GM23338 (cell line): ENCODE measurements around the gene CD44. TPM values are rescaled to one million over a fixed set of nuclear protein-coding genes. Genes with fewer than 3 reads are reported as not detected.

ENCODE experiments used
- ATAC-seq: fragments of 200-7000 bp; cut with Tn5 transposase; 3 replicates; pipeline ENCODE4 v1.9.1; 2020
- DNase-seq: peaks from one replicate; pipeline ENCODE4 v3.0.0-alpha.2; 2015; ENCODE audit warnings: low spot score
- H2AFZ ChIP-seq: fragments of 200-600 bp; sonication (generic); 2 replicates; pipeline ENCODE4 v1.8.0; 2016; ENCODE audit warnings: antibody characterized with exemption, mild to moderate bottlenecking, moderate library complexity
- H3F3A ChIP-seq: fragments of 200-600 bp; sonication (generic); replicated peaks from 2 replicates; pipeline ENCODE4 v1.8.0; 2017; ENCODE audit warnings: antibody characterized with exemption, mixed run types, low read depth
- H3K27ac ChIP-seq: fragments of 200-600 bp; sonication (generic); 2 replicates; pipeline ENCODE4 v1.6.1; 2016; ENCODE audit warnings: low read depth
- H3K27me3 ChIP-seq: fragments of 200-600 bp; sonication (generic); 2 replicates; pipeline ENCODE4 v1.8.0; 2016; ENCODE audit warnings: mild to moderate bottlenecking, mixed run types, moderate library complexity; ENCODE audit not compliant: insufficient read depth
- H3K36me3 ChIP-seq: fragments of 200-600 bp; sonication (generic); 2 replicates; pipeline ENCODE4 v1.8.0; 2016; ENCODE audit warnings: mild to moderate bottlenecking; ENCODE audit not compliant: insufficient read depth
- H3K4me1 ChIP-seq: fragments of 200-600 bp; sonication (generic); 2 replicates; pipeline ENCODE4 v1.8.0; 2016; ENCODE audit warnings: mild to moderate bottlenecking, moderate library complexity; ENCODE audit not compliant: insufficient read depth
- H3K4me2 ChIP-seq: fragments of 200-600 bp; sonication (generic); 2 replicates; pipeline ENCODE4 v1.7.1; 2017; ENCODE audit warnings: mixed run types
- H3K4me3 ChIP-seq: fragments of 200-600 bp; sonication (generic); 2 replicates; pipeline ENCODE4 v1.6.1; 2016; ENCODE audit warnings: mixed run types
- H3K79me2 ChIP-seq: fragments of 200-600 bp; sonication (generic); replicated peaks from 2 replicates; pipeline ENCODE4 v1.8.0; 2017; ENCODE audit warnings: mild to moderate bottlenecking; ENCODE audit not compliant: insufficient read depth
- H3K9me2 ChIP-seq: fragments of 200-600 bp; sonication (generic); 2 replicates; pipeline ENCODE4 v1.8.0; 2017; ENCODE audit not compliant: insufficient read depth
- H4K20me1 ChIP-seq: fragments of 200-600 bp; sonication (generic); replicated peaks from 2 replicates; pipeline ENCODE4 v1.8.0; 2017; ENCODE audit warnings: mild to moderate bottlenecking; ENCODE audit not compliant: insufficient read depth
- H3K27ac Mint-ChIP-seq: 2 replicates; pipeline ENCODE4 v1.8.0; 2020; ENCODE audit warnings: inconsistent platforms, mild to moderate bottlenecking, moderate library complexity, mixed read lengths
- H3K27me3 Mint-ChIP-seq: 3 replicates; pipeline ENCODE4 v1.8.0; 2022; ENCODE audit warnings: low read depth, mild to moderate bottlenecking, moderate library complexity, mixed read lengths, inconsistent platforms; ENCODE audit not compliant: insufficient read depth, poor library complexity
- H3K36me3 Mint-ChIP-seq: 3 replicates; pipeline ENCODE4 v1.8.0; 2021; ENCODE audit warnings: low read depth, mild to moderate bottlenecking, inconsistent platforms, moderate library complexity, mixed read lengths
- H3K4me1 Mint-ChIP-seq: 3 replicates; pipeline ENCODE4 v1.8.0; 2020; ENCODE audit warnings: mild to moderate bottlenecking, inconsistent platforms, mixed read lengths
- H3K4me3 Mint-ChIP-seq: 3 replicates; pipeline ENCODE4 v1.8.0; 2021; ENCODE audit warnings: moderate library complexity, mild to moderate bottlenecking, inconsistent platforms, mixed read lengths
- H3K9me3 Mint-ChIP-seq: 3 replicates; pipeline ENCODE4 v1.8.0; 2020; ENCODE audit warnings: moderate library complexity, mild to moderate bottlenecking, inconsistent platforms, mixed read lengths
- CREB1 ChIP-seq: fragments of 250-450 bp; sonication (Bioruptor Pico); IDR thresholded peaks from 2 replicates; pipeline ENCODE4 v1.5.0; 2020; ENCODE audit warnings: low read depth, mild to moderate bottlenecking, moderate library complexity
- EZH2 ChIP-seq: fragments of 200-600 bp; sonication (generic); IDR thresholded peaks from one replicate; pipeline ENCODE4 v1.8.0; 2017; ENCODE audit warnings: antibody characterized with exemption, mild to moderate bottlenecking, low read depth; ENCODE audit not compliant: unreplicated experiment
- EZH2phosphoT487 ChIP-seq: fragments of 200-600 bp; sonication (generic); IDR thresholded peaks from one replicate; pipeline ENCODE4 v1.8.1; 2018; ENCODE audit warnings: antibody characterized with exemption; ENCODE audit not compliant: unreplicated experiment
- JUNB ChIP-seq: IDR thresholded peaks from one replicate; pipeline ENCODE4 v1.6.1; 2016; ENCODE audit warnings: antibody characterized with exemption; ENCODE audit not compliant: unreplicated experiment
- NANOG ChIP-seq: IDR thresholded peaks from 2 replicates; pipeline ENCODE4 v1.6.1; 2016; ENCODE audit warnings: antibody characterized with exemption, borderline replicate concordance
- POLR2AphosphoS5 ChIP-seq: IDR thresholded peaks from 2 replicates; pipeline ENCODE4 v1.6.1; 2016; ENCODE audit warnings: antibody characterized with exemption, low read depth
- STAT1 ChIP-seq: IDR thresholded peaks from one replicate; pipeline ENCODE4 v1.6.1; 2016; ENCODE audit warnings: antibody characterized with exemption; ENCODE audit not compliant: unreplicated experiment
- ZNF114 ChIP-seq: fragments of 250-450 bp; sonication (Bioruptor Pico); IDR thresholded peaks from 2 replicates; pipeline ENCODE4 v1.5.0; 2020; ENCODE audit warnings: mild to moderate bottlenecking, moderate library complexity
- ZNF331 ChIP-seq: fragments of 250-450 bp; sonication (Bioruptor Pico); IDR thresholded peaks from 2 replicates; pipeline ENCODE4 v1.5.0; 2020; ENCODE audit warnings: low read depth, mild to moderate bottlenecking, moderate library complexity
- ZNF462 ChIP-seq: fragments of 250-450 bp; sonication (Bioruptor Pico); IDR thresholded peaks from 2 replicates; pipeline ENCODE4 v1.5.0; 2020; ENCODE audit warnings: mild to moderate bottlenecking, moderate library complexity
- polyA plus RNA-seq: library from polyadenylated mRNA; unstranded; fragments of >200 nt; fragmentation: Nextera tagmentation; extraction: Ambion mirVana; gene quantifications from 2 replicates; pipeline ENCODE4 v1.2.1, GENCODE V29; 2016
- total RNA-seq: library from RNA; depleted of rRNA; stranded (reverse); fragments of >200 nt; shearing (Covaris generic); gene quantifications from 2 replicates; pipeline ENCODE4 v1.2.3, GENCODE V29; 2014
- TF ChIP-seq, protein P1 (sequence below): IDR thresholded peaks from one replicate; pipeline ENCODE4 v1.6.1; 2018; ENCODE audit warnings: antibody characterized with exemption; ENCODE audit not compliant: unreplicated experiment
- TF ChIP-seq, protein P2 (sequence below), 2 experiments: fragments of 200-600 bp in 1 of 2; sonication (generic) in 1 of 2; conservative IDR thresholded peaks; 2 replicates each; pipeline versions ENCODE4 v1.5.1 to v1.6.1; 2016 to 2017; ENCODE audit warnings: antibody characterized with exemption in 2 of 2, low read depth in 2 of 2, mild to moderate bottlenecking in 2 of 2, moderate library complexity in 1 of 2
- TF ChIP-seq, protein P3 (sequence below): IDR thresholded peaks from 2 replicates; pipeline ENCODE4 v1.6.1; 2016; ENCODE audit warnings: antibody characterized with exemption

Gene CD44
- total and polyA plus RNA-seq, 2 experiments from 2014 or later, result 4.0 to 10.1 TPM

- H3K9me2 ChIP-seq, result peaks cover 7% of the 10 kb centered on the region; the same call in 1 of the 2 replicates
- H3K4me2 ChIP-seq, result no peak overlapping the region
- H3K27me3 ChIP-seq, result no peaks in the 10 kb centered on the region
- Mint-ChIP-seq H3K27me3 (peaks cover 5% of the 10 kb centered on the region), H3K4me1 (peaks cover 8% of the 10 kb centered on the region; the same call in 2 of the 3 replicates), H3K4me3 (no peak overlapping the region), H3K9me3 (no peaks in the 10 kb centered on the region), H3K27ac (no peak overlapping the region), H3K36me3 (no peaks in the 10 kb centered on the region)
- H3K79me2 ChIP-seq, result no peaks in the 10 kb centered on the region
- no peak overlapping the region for H2AFZ ChIP-seq
- H3F3A ChIP-seq, result no peaks in the 10 kb centered on the region
- no peaks in the 10 kb centered on the region for H4K20me1 ChIP-seq
- no peaks in the 10 kb centered on the region for H3K36me3 ChIP-seq
- no peak overlapping the region for H3K4me3 ChIP-seq
- TF ChIP-seq NANOG (no peak), ZNF462 (CRISPR knock-in tag) (no peak), JUNB (no peak), STAT1 (no peak), ZNF331 (CRISPR knock-in tag) (no peak), EZH2phosphoT487 (no peak), EZH2 (no peak), ZNF114 (no peak), CREB1 (CRISPR knock-in tag) (no peak), POLR2AphosphoS5 (no peak)
- TF ChIP-seq, protein P1, sequence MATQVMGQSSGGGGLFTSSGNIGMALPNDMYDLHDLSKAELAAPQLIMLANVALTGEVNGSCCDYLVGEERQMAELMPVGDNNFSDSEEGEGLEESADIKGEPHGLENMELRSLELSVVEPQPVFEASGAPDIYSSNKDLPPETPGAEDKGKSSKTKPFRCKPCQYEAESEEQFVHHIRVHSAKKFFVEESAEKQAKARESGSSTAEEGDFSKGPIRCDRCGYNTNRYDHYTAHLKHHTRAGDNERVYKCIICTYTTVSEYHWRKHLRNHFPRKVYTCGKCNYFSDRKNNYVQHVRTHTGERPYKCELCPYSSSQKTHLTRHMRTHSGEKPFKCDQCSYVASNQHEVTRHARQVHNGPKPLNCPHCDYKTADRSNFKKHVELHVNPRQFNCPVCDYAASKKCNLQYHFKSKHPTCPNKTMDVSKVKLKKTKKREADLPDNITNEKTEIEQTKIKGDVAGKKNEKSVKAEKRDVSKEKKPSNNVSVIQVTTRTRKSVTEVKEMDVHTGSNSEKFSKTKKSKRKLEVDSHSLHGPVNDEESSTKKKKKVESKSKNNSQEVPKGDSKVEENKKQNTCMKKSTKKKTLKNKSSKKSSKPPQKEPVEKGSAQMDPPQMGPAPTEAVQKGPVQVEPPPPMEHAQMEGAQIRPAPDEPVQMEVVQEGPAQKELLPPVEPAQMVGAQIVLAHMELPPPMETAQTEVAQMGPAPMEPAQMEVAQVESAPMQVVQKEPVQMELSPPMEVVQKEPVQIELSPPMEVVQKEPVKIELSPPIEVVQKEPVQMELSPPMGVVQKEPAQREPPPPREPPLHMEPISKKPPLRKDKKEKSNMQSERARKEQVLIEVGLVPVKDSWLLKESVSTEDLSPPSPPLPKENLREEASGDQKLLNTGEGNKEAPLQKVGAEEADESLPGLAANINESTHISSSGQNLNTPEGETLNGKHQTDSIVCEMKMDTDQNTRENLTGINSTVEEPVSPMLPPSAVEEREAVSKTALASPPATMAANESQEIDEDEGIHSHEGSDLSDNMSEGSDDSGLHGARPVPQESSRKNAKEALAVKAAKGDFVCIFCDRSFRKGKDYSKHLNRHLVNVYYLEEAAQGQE, result no peak
- TF ChIP-seq, protein P2, sequence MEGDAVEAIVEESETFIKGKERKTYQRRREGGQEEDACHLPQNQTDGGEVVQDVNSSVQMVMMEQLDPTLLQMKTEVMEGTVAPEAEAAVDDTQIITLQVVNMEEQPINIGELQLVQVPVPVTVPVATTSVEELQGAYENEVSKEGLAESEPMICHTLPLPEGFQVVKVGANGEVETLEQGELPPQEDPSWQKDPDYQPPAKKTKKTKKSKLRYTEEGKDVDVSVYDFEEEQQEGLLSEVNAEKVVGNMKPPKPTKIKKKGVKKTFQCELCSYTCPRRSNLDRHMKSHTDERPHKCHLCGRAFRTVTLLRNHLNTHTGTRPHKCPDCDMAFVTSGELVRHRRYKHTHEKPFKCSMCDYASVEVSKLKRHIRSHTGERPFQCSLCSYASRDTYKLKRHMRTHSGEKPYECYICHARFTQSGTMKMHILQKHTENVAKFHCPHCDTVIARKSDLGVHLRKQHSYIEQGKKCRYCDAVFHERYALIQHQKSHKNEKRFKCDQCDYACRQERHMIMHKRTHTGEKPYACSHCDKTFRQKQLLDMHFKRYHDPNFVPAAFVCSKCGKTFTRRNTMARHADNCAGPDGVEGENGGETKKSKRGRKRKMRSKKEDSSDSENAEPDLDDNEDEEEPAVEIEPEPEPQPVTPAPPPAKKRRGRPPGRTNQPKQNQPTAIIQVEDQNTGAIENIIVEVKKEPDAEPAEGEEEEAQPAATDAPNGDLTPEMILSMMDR (conservative IDR thresholded peaks at IDR 0.05; ENCODE audit: low read depth in 2 of 2), result no peak
- TF ChIP-seq, protein P3, sequence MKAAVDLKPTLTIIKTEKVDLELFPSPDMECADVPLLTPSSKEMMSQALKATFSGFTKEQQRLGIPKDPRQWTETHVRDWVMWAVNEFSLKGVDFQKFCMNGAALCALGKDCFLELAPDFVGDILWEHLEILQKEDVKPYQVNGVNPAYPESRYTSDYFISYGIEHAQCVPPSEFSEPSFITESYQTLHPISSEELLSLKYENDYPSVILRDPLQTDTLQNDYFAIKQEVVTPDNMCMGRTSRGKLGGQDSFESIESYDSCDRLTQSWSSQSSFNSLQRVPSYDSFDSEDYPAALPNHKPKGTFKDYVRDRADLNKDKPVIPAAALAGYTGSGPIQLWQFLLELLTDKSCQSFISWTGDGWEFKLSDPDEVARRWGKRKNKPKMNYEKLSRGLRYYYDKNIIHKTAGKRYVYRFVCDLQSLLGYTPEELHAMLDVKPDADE, result no peak
- peak; percentile 50; the same call in 2 of the 3 replicates for ATAC-seq
- no peaks in the 10 kb centered on the region; the same call in 1 of the 2 replicates for H3K4me1 ChIP-seq
- no peak overlapping the region for H3K27ac ChIP-seq
- DNase-seq, result peak; percentile 20
Observed at GRCh38 chr11:35274909-35275785, 136.2 kb downstream of the CD44 start.
